Measurements from ENCODE around the gene CACNA2D4.

CACNA2D4 gene

GRCh38 chr12:1828856-1829255, 89.6 kb downstream of the CACNA2D4 start:
- ChIA-PET POLR2A (no interaction called here), CTCF (no interaction called here)
- no peak for TF ChIP-seq FOXK2 (IDR thresholded peaks at IDR 0.05)
- no peak for TF ChIP-seq CTBP1 (IDR thresholded peaks at IDR 0.05; ENCODE audit: borderline replicate concordance)
- no peak for TF ChIP-seq TARDBP (IDR thresholded peaks at IDR 0.05)
- TF ChIP-seq SP1 (IDR thresholded peaks at IDR 0.05): no peak
- TF ChIP-seq L3MBTL2 (conservative IDR thresholded peaks at IDR 0.05): no peak
- no peak for TF ChIP-seq NFRKB (IDR thresholded peaks at IDR 0.05)
- no peak for TF ChIP-seq FOXA1 (IDR thresholded peaks at IDR 0.05)
- no peak for TF ChIP-seq ELF4 (IDR thresholded peaks at IDR 0.05)
- no peak for TF ChIP-seq BHLHE40 (IDR thresholded peaks at IDR 0.05; ENCODE audit: borderline replicate concordance)
- TF ChIP-seq HDGF (IDR thresholded peaks at IDR 0.05; ENCODE audit: borderline replicate concordance): no peak
- TF ChIP-seq ARNT (IDR thresholded peaks at IDR 0.05): no peak
- TF ChIP-seq ZNF384 (IDR thresholded peaks at IDR 0.05): no peak
- TF ChIP-seq, protein P1, sequence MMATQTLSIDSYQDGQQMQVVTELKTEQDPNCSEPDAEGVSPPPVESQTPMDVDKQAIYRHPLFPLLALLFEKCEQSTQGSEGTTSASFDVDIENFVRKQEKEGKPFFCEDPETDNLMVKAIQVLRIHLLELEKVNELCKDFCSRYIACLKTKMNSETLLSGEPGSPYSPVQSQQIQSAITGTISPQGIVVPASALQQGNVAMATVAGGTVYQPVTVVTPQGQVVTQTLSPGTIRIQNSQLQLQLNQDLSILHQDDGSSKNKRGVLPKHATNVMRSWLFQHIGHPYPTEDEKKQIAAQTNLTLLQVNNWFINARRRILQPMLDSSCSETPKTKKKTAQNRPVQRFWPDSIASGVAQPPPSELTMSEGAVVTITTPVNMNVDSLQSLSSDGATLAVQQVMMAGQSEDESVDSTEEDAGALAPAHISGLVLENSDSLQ (IDR thresholded peaks at IDR 0.05): no peak
- TF ChIP-seq LEF1 (IDR thresholded peaks at IDR 0.05; ENCODE audit: borderline replicate concordance): no peak
- TF ChIP-seq SUZ12 (IDR thresholded peaks at IDR 0.05): no peak
- TF ChIP-seq FOXM1 (IDR thresholded peaks at IDR 0.05; ENCODE audit: borderline replicate concordance): no peak
- no peak for DNase-seq (ENCODE audit: extremely low spot score)

DNA sequence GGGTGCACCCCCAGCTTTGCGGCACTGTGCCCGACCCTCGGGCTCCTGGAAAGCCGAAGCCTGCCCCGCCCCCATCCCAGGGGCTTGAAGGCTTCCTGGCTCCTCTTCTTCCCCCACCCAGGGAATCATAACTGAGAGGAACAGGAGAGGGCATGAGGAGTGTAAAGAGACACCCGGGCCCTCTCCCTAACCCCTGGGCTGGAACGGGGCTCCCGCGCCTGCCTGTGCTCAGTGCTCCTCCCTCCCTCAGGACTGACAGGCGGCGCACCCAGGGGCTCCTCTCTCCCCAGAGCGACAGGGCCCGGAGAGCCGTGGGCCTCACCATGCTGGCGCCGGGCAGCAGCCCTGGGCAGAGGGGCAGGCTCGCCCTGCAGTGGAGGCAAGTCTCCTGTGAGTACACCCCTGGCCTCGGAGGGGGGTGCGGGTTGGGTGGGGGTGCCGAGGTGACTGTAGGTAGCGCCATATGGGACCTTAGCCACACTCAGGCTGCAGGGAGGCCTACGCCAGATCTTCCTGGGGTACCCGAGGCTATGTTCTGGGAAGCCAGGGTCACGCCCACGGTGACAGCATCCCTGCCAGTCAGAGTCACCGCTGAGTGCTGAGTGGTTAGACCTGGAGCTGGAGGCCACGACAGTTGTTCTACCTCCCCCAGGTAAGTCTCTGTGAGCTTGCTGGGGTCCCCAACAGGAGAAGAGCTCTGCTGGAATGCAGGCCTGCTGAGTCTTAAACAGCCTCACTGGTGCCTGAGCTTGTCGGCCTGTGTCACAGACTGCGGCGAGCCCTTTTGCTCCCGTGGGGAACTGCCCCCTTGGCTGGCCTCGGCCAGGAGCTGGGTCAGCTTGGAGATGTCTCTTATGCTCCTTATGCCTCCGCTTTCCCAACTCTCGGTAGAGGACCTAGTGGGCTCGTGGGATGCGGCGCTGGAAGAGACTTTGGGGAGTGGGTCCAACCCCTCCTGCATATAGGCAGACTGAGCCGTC, 90.3 kb downstream of the CACNA2D4 start:
- no peak for DNase-seq (ENCODE audit: extremely low spot score)
- CTCF ChIA-PET: no interaction called here
- POLR2A ChIA-PET: no interaction called here
- TF ChIP-seq ARNT (IDR thresholded peaks at IDR 0.05) (no peak), FOXA1 (IDR thresholded peaks at IDR 0.05) (no peak), FOXK2 (IDR thresholded peaks at IDR 0.05) (no peak), L3MBTL2 (conservative IDR thresholded peaks at IDR 0.05) (no peak), NFRKB (IDR thresholded peaks at IDR 0.05) (no peak), SP1 (IDR thresholded peaks at IDR 0.05) (no peak), ZNF384 (IDR thresholded peaks at IDR 0.05) (no peak), TARDBP (IDR thresholded peaks at IDR 0.05) (no peak), BHLHE40 (IDR thresholded peaks at IDR 0.05; ENCODE audit: borderline replicate concordance) (no peak), HDGF (IDR thresholded peaks at IDR 0.05; ENCODE audit: borderline replicate concordance) (no peak), CTBP1 (IDR thresholded peaks at IDR 0.05; ENCODE audit: borderline replicate concordance) (no peak), FOXM1 (IDR thresholded peaks at IDR 0.05; ENCODE audit: borderline replicate concordance) (no peak), ELF4 (IDR thresholded peaks at IDR 0.05) (no peak), SUZ12 (IDR thresholded peaks at IDR 0.05) (no peak)
- TF ChIP-seq, protein P1 (IDR thresholded peaks at IDR 0.05): no peak

DNA sequence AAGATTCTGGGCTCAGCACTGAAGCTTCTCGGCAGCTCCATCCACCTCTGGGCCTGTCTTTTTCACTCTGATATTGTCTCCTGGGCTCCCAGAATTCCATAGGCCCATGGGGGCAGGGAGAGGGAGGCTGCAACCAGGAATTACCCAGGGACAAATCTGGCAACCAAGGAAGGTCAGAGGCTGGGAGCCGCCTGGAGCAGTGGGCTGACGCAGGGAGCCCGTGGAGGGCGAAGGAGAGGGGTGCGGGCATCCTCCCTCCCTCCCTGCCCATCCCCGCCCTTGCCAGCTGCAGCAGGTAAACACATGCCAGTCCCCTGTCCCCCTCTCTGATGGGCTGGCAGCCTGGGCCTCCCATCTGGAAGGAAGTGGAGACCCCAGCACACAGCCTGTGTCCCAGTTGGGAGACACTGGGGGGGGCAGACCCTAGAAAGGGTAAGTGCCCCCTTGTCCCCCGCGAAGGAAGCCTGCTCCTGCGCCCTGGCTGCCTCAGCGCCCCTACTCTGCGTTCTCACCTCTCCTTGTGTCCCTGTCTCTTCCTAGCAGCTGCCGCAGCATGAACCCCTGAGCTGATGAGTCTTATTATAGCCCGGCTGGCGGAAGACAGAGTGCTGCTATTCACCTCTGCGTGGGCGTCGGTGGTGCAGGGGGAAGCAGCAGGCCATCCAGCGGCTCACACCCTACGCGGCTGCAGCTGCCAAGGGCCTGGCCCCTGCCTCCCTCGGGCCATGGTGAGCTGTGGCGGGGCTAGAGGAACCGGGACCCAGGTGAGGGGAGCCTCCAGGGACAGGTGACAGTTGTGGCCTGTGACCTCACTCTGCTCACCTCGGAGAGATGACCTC, 91.4 kb downstream of the CACNA2D4 start:
- ChIA-PET POLR2A (no interaction called here), CTCF (no interaction called here)
- TF ChIP-seq HDGF (IDR thresholded peaks at IDR 0.05; ENCODE audit: borderline replicate concordance): no peak
- no peak for DNase-seq (ENCODE audit: extremely low spot score)

DNA sequence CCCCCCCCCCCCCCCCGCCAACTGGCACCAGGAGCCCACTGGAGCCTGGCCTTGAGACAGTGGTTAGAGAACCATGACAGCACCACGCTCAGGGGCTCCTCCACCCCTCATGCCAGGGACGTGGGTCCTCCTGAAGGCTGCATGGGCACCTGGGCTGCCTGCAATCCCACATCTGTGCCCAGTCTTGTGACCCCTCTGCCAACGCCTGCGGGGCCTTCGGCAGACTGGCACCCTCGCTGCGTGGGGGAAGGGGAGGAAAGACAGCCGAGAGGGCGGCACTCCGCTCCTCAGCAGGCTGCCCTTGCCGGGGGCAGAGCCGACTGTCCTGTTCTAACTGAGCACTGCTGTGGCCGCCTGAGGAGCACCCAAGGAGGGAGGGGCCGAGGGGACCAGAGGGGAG, 92.1 kb downstream of the CACNA2D4 start:
- TF ChIP-seq SP1 (IDR thresholded peaks at IDR 0.05) (no peak), SUZ12 (IDR thresholded peaks at IDR 0.05) (no peak), ARNT (IDR thresholded peaks at IDR 0.05) (no peak), FOXK2 (IDR thresholded peaks at IDR 0.05) (no peak), ELF4 (IDR thresholded peaks at IDR 0.05) (no peak), LEF1 (IDR thresholded peaks at IDR 0.05; ENCODE audit: borderline replicate concordance) (no peak), L3MBTL2 (conservative IDR thresholded peaks at IDR 0.05) (no peak), CTBP1 (IDR thresholded peaks at IDR 0.05; ENCODE audit: borderline replicate concordance) (no peak), TARDBP (IDR thresholded peaks at IDR 0.05) (no peak), NFRKB (IDR thresholded peaks at IDR 0.05) (no peak), FOXM1 (IDR thresholded peaks at IDR 0.05; ENCODE audit: borderline replicate concordance) (no peak), BHLHE40 (IDR thresholded peaks at IDR 0.05; ENCODE audit: borderline replicate concordance) (no peak), HDGF (IDR thresholded peaks at IDR 0.05; ENCODE audit: borderline replicate concordance) (no peak), FOXA1 (IDR thresholded peaks at IDR 0.05) (no peak), ZNF384 (IDR thresholded peaks at IDR 0.05) (no peak)
- TF ChIP-seq, protein P1 (IDR thresholded peaks at IDR 0.05): no peak
- ChIA-PET CTCF (no interaction called here), POLR2A (no interaction called here)
- DNase-seq (ENCODE audit: extremely low spot score): no peak

DNA sequence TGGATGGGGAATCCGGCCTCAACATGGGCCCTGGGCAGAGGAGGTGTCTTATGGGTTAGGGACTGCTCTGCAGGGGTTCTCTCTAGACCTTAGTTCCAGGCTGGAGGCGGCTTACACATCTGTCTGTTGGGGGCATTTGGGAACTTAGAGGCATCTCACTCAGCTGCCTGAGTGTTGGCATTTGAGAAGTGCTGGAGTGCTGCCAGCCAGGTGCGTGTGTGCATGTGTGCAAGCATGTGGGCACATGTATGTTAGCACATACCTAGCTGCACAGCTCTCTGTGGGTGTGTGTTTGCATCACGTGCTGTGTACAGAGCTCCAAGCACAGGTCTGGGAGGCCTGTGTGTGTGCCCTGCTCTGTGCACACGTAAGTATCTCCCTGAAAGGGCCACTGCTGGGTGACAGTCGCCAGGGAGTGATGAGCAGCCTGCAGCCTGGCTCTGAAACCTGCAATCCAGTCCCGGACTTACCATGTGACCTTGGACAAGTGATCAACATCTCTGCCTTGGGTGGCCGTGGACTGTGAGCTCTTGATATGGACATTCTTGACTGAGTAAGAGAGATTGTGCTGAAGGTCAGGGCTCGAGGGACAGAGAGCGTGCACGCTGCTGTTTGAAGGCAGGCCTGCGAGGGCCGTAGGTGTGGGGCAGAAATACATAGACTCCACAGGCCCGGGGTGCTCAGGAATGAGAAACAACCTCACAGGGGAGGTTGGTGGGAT, 92.9 kb downstream of the CACNA2D4 start:
- POLR2A ChIA-PET: no interaction called here
- TF ChIP-seq ARNT (IDR thresholded peaks at IDR 0.05) (no peak), TARDBP (IDR thresholded peaks at IDR 0.05) (no peak), FOXM1 (IDR thresholded peaks at IDR 0.05; ENCODE audit: borderline replicate concordance) (no peak)
- TF ChIP-seq, protein P1 (IDR thresholded peaks at IDR 0.05): no peak
- DNase-seq (ENCODE audit: extremely low spot score): no peak
- CTCF ChIA-PET: no interaction called here

Measured in HEK293T (cell line).